GM20000 (cell line): ENCODE measurements around the gene CHPF.

ENCODE experiments used
- DNase-seq: peaks from one replicate; pipeline ENCODE4 v3.0.0; 2012; ENCODE audit warnings: low spot score
- TF ChIP-seq, protein P1 (sequence below): IDR thresholded peaks from 2 replicates; pipeline ENCODE4 v1.5.1; 2012; ENCODE audit warnings: mild to moderate bottlenecking, control low read depth; ENCODE audit errors: extremely low read depth, missing control alignments

CHPF gene

DNA sequence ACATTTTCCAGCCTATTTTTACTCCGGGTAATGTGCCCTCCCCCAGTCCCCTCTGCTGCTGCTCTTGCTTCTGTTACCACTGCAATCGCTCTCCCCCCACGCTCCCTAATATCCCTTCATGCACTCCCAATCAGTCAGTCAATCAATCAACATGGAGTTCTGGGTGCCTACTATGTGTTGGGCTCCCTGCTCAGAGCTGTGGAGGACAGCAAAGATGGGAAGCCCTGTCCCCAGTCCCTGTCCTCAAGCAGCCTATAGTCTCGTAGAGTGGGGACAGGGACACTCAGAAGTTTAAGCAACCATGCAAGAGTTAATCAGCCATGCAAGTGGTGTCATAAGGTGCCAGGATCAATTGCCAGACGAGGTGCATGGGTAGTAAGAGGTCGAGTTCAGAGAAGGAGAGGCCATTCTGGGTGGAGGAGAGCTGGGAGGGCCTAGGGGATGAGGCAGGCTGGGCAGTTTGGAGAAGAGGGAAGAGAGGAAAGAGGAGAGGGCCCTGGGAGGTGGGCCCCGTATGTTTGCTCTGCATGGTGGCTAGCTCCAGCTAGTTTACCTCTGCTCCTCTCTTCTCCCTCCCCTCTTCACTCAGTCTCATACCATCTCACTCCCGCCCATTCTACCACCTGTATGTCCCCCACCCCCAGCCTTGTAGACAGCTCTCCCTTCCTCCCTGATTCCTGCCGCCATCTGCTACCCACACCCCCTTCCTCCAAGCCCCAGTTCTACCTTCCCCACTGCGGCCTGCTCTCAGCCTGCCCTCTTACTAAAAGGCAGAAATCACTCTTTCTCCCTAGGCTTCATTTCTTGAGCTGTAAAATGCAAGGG, 25.4 kb downstream of the CHPF start:
- TF ChIP-seq, protein P1, sequence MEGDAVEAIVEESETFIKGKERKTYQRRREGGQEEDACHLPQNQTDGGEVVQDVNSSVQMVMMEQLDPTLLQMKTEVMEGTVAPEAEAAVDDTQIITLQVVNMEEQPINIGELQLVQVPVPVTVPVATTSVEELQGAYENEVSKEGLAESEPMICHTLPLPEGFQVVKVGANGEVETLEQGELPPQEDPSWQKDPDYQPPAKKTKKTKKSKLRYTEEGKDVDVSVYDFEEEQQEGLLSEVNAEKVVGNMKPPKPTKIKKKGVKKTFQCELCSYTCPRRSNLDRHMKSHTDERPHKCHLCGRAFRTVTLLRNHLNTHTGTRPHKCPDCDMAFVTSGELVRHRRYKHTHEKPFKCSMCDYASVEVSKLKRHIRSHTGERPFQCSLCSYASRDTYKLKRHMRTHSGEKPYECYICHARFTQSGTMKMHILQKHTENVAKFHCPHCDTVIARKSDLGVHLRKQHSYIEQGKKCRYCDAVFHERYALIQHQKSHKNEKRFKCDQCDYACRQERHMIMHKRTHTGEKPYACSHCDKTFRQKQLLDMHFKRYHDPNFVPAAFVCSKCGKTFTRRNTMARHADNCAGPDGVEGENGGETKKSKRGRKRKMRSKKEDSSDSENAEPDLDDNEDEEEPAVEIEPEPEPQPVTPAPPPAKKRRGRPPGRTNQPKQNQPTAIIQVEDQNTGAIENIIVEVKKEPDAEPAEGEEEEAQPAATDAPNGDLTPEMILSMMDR, result no peak
- DNase-seq, result no peak

DNA sequence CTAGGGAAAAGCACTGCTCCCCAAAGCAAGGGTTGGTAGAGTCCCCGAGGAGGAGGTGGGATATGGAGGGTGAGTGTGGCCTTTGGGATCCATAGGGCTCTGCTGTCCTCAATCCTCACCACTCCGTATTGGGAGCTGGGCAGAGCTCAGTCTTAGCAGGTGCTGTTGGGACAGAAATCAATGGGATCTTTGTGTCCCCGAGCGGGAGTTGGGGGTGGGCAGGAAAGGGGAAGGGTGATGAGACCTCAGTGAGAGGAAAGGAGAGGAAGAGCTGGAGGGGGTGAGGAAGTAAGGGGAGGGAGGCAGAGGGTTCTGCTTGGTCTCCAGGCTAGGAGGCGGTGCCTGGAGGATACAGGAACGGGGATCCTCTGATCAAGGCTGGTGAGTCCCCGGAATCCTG, 26.7 kb downstream of the CHPF start:
- no peak for DNase-seq
- TF ChIP-seq, protein P1, result no peak

DNA sequence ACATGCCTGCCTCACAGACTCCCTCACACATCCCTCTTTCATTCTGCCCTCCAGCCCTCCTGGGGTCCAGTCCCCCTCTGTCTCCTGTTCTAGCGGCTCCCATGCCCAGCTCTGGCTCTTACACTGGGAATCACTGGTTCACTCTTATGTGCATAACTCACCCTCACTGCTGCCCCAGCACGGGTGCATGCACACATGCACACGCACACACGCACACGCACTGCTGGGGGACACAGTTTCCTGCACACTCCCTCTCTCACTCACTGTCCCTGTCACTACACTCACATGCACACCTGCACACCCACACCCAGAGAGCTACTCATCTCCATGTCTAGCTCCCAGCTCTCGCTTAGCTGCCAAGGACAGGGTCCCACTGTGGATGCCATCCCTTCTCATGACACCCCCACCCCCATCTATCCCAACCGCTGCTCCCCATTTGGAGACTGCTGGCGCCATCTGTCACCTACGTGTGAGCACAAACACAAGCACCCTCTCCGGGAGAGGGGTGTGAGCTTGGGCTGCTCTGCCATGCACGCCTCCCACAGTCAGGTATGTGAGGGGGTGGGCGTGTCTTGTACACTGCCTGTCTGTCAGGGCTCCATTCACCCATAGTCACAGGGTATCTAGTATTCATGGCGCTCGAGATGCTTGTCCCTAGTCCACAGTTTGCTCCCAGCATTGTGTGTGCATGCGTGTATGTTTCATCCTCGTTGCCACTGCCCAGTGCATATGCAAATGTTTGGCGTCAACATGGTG, 27.6 kb downstream of the CHPF start:
- TF ChIP-seq, protein P1, result no peak
- no peak for DNase-seq

DNA sequence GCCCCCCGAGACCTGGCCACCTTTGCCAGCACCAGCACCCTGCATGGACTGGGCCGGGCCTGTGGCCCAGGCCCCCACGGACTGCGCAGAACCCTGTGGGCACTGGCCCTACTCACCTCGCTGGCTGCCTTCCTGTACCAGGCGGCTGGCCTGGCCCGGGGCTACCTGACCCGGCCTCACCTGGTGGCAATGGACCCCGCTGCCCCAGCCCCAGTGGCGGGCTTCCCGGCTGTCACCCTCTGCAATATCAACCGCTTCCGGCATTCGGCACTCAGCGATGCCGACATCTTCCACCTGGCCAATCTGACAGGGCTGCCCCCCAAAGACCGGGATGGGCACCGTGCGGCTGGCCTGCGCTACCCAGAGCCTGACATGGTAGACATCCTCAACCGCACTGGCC, 28.8 kb downstream of the CHPF start:
- TF ChIP-seq, protein P1, result no peak
- DNase-seq, result no peak

DNA sequence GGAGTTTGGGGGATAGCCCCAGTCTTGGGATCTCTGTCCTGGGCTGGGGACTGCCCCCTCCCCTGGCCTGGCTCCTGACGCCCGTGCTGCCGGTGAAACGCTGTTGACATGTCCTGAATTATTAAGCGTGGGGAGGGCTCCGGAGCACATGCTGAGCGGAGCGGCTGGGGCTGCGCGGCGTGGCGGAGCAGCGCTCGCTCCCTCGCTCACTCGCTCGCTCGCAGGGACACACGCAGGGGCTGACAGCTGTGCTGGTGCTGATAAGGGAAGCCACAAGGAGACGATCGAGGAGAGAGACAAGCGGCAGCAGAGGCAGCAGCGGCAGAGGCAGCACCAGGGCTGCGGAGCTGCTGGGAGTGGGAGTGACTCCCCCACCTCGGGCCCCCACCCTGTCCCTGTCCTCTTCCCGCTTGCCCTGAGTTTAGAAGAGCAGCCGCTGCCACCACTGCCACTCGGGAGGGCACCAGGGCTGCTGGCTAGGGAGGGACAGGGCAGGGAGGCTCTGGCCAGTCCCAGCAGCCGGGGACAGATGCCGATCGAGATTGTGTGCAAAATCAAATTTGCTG, 29.3 kb downstream of the CHPF start, which contains the start of gene ASIC4:
Gene ASIC4, plus strand, starts transcription at position 287 of the 566 bp plus-strand sequence. Its CDS starts 243 bp downstream, at position 530.
- DNase-seq, result no peak
- TF ChIP-seq, protein P1, result no peak

DNA sequence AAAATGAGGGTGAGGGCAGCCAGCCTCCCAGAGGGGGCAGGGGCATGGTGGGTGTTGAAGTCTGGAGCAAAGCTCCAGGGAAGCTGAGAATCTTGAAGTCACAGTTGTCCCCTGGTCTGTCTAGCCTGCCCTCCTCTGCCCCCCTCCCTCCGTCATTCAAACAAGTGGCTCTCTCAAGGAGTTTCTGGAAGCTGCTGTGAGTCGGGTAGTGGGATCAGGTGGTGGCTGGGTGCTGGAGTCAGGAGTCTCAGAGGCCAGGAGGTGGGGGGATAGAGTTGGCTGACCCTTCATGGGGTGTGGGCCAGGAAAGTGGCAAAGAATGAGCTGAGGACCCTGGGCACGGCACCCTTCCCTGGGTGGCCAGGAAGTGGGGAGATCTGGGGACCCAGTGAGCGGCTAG, 29.8 kb downstream of the CHPF start:
- TF ChIP-seq, protein P1, result no peak
- DNase-seq, result no peak
